OCI-LY7 (cell line): Measurements from ENCODE around the gene ERC1. TPM values are rescaled to one million over a fixed set of nuclear protein-coding genes. Genes with fewer than 3 reads are reported as not detected.

Experiments
- BruUV-seq: library from RNA; stranded (reverse); fragments of 400-500 nt; replicated peaks from 2 replicates; lab custom pipeline; 2021; lab: Mats Ljungman, UMichigan
- CTCF ChIA-PET: fragments of 300-600 bp; sonication (Branson Sonifier 250); formaldehyde crosslinking; loops from one replicate; lab custom pipeline; 2022; ENCODE audit warnings: antibody characterized with exemption; ENCODE audit not compliant: unreplicated experiment; lab: Charles Lee
- POLR2A ChIA-PET: fragments of 300-600 bp; sonication (Branson Sonifier 250); formaldehyde crosslinking; loops from one replicate; lab custom pipeline; 2022; ENCODE audit warnings: antibody characterized with exemption; lab: Charles Lee
- DNase-seq: peaks from one replicate; pipeline ENCODE4 v3.0.0-alpha.2; 2015; ENCODE audit warnings: low spot score
- H2AFZ ChIP-seq: fragments of 200-600 bp; sonication (generic), shearing (Covaris generic); 2 replicates; pipeline ENCODE4 v1.6.1; 2014; ENCODE audit warnings: mild to moderate bottlenecking, antibody characterized with exemption, low read length, moderate library complexity
- H3K27ac ChIP-seq: fragments of 200-600 bp; sonication (generic); 2 replicates; pipeline ENCODE4 v1.5.1; 2014; ENCODE audit warnings: mixed run types, low read depth, mild to moderate bottlenecking, moderate library complexity, low read length, inconsistent platforms; ENCODE audit not compliant: poor library complexity, severe bottlenecking
- H3K36me3 ChIP-seq: fragments of 200-600 bp; sonication (generic); 2 replicates; pipeline ENCODE4 v1.6.1; 2014; ENCODE audit warnings: mild to moderate bottlenecking, antibody characterized with exemption, low read length, moderate library complexity, mixed read lengths; ENCODE audit not compliant: insufficient read depth
- H3K4me1 ChIP-seq: fragments of 200-600 bp; sonication (generic); 2 replicates; pipeline ENCODE4 v1.5.1; 2014; ENCODE audit warnings: mild to moderate bottlenecking, low read length; ENCODE audit not compliant: insufficient read depth, poor library complexity, severe bottlenecking
- H3K4me2 ChIP-seq: fragments of 200-600 bp; sonication (generic); 2 replicates; pipeline ENCODE4 v1.6.1; 2014; ENCODE audit warnings: mild to moderate bottlenecking, low read length
- H3K4me3 ChIP-seq: fragments of 200-600 bp; sonication (generic); 2 replicates; pipeline ENCODE4 v1.5.1; 2014; ENCODE audit warnings: mild to moderate bottlenecking, low read depth, low read length; ENCODE audit not compliant: poor library complexity, severe bottlenecking
- H3K79me2 ChIP-seq: fragments of 200-600 bp; sonication (generic); 2 replicates; pipeline ENCODE4 v1.6.1; 2016; ENCODE audit warnings: low read depth, mild to moderate bottlenecking, low read length, moderate library complexity, mixed read lengths; ENCODE audit not compliant: insufficient read depth
- H3K9me2 ChIP-seq: fragments of 200-600 bp; sonication (generic); 2 replicates; pipeline ENCODE4 v1.6.1; 2016; ENCODE audit warnings: mild to moderate bottlenecking, low read length, mixed read lengths; ENCODE audit not compliant: insufficient read depth
- H3K9me3 ChIP-seq: fragments of 200-600 bp; sonication (generic); 2 replicates; pipeline ENCODE4 v1.6.1; 2014; ENCODE audit warnings: mild to moderate bottlenecking, mixed run types, low read length, mixed read lengths
- H4K20me1 ChIP-seq: fragments of 200-600 bp; sonication (generic); 2 replicates; pipeline ENCODE4 v1.6.1; 2014; ENCODE audit warnings: mild to moderate bottlenecking, antibody characterized with exemption, low read length, moderate library complexity, mixed read lengths; ENCODE audit not compliant: insufficient read depth
- EZH2phosphoT487 ChIP-seq: fragments of 200-600 bp; sonication (generic); IDR thresholded peaks from 2 replicates; pipeline ENCODE4 v1.6.1; 2018; ENCODE audit warnings: low read depth, borderline replicate concordance, mild to moderate bottlenecking, mixed run types, antibody characterized with exemption, low read length, moderate library complexity, mixed read lengths
- intact Hi-C: fragments of 100-400 bp; cut with micrococcal nuclease; formaldehyde crosslinking; loops from one replicate; pipeline ENCODE4 v1.10.0; 2022; ENCODE audit not compliant: unreplicated experiment
- total RNA-seq, 2 experiments: library from RNA; depleted of rRNA in 1 of 2; stranded (reverse); fragments of >200 nt in 1 of 2; shearing (Covaris generic) in 1 of 2; gene quantifications; 2 replicates each; pipeline ENCODE4 v1.2.3, GENCODE V29; 2014 to 2022
- TF ChIP-seq, protein P1 (sequence below): fragments of 200-600 bp; sonication (generic); conservative IDR thresholded peaks from 2 replicates; pipeline ENCODE4 v1.5.1; 2014; ENCODE audit warnings: mild to moderate bottlenecking, antibody characterized with exemption, low read length, moderate library complexity, mixed read lengths

Gene ERC1
- total RNA-seq, 2 experiments from 2014 or later = 26.9 to 86.9 TPM

- no peaks in the 10 kb centered on the region for H3K79me2 ChIP-seq
- TF ChIP-seq EZH2phosphoT487 = no peak
- TF ChIP-seq, protein P1, sequence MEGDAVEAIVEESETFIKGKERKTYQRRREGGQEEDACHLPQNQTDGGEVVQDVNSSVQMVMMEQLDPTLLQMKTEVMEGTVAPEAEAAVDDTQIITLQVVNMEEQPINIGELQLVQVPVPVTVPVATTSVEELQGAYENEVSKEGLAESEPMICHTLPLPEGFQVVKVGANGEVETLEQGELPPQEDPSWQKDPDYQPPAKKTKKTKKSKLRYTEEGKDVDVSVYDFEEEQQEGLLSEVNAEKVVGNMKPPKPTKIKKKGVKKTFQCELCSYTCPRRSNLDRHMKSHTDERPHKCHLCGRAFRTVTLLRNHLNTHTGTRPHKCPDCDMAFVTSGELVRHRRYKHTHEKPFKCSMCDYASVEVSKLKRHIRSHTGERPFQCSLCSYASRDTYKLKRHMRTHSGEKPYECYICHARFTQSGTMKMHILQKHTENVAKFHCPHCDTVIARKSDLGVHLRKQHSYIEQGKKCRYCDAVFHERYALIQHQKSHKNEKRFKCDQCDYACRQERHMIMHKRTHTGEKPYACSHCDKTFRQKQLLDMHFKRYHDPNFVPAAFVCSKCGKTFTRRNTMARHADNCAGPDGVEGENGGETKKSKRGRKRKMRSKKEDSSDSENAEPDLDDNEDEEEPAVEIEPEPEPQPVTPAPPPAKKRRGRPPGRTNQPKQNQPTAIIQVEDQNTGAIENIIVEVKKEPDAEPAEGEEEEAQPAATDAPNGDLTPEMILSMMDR = no peak
- peaks cover 12% of the 10 kb centered on the region; the same call in 1 of the 2 replicates for H3K36me3 ChIP-seq
- H4K20me1 ChIP-seq = no peaks in the 10 kb centered on the region
- peak overlapping the region; percentile 58 for H3K4me2 ChIP-seq
- ChIA-PET POLR2A (interaction anchor here (0.7 to 4.7 kb wide), 5 partner anchors 8 to 60 kb away, joined by 3 to 19 read pairs (median 3); no protein-coding TSS in a partner anchor), CTCF (no interaction called here)
- peak overlapping the region; percentile 63 for H3K27ac ChIP-seq
- BruUV-seq = no TSS peak
- intact Hi-C loops = no loop called here
- no peak for DNase-seq
- peak overlapping the region; percentile 10; the same call in 1 of the 2 replicates for H2AFZ ChIP-seq
- no peaks in the 10 kb centered on the region for H3K9me3 ChIP-seq
- H3K4me3 ChIP-seq = peak overlapping the region; percentile 30
- peaks cover 75% of the 10 kb centered on the region for H3K4me1 ChIP-seq
- H3K9me2 ChIP-seq = no peaks in the 10 kb centered on the region
Measured at GRCh38 chr12:1307796-1308195, 316.8 kb downstream of the ERC1 start.

GRCh38 chr12:1309613-1310012, 318.6 kb downstream of the ERC1 start:
- H3K79me2 ChIP-seq = no peaks in the 10 kb centered on the region
- H3K4me1 ChIP-seq = peaks cover 83% of the 10 kb centered on the region
- POLR2A ChIA-PET = interaction anchor here (4.7 kb wide), 1 partner anchor 9 kb away, joined by 19 read pairs; no protein-coding TSS in a partner anchor
- H3K27ac ChIP-seq = peak overlapping the region; percentile 58
- peaks cover 7% of the 10 kb centered on the region; the same call in 1 of the 2 replicates for H3K9me3 ChIP-seq
- CTCF ChIA-PET = no interaction called here
- TF ChIP-seq, protein P1 = no peak
- no peak for TF ChIP-seq EZH2phosphoT487
- H2AFZ ChIP-seq = peak overlapping the region; percentile 50; the same call in 1 of the 2 replicates
- H3K9me2 ChIP-seq = no peaks in the 10 kb centered on the region
- no TSS peak for BruUV-seq
- H4K20me1 ChIP-seq = no peaks in the 10 kb centered on the region
- H3K4me2 ChIP-seq = peak overlapping the region; percentile 54
- intact Hi-C loops = no loop called here
- peak overlapping the region; percentile 9 for H3K4me3 ChIP-seq
- H3K36me3 ChIP-seq = peaks cover 29% of the 10 kb centered on the region
- DNase-seq = peak; percentile 69

- peak overlapping the region; percentile 24 for H3K4me2 ChIP-seq
- no peaks in the 10 kb centered on the region for H3K79me2 ChIP-seq
- intact Hi-C loops = no loop called here
- peak; percentile 71 for DNase-seq
- no peaks in the 10 kb centered on the region for H3K9me2 ChIP-seq
- TF ChIP-seq, protein P1 = no peak
- TF ChIP-seq EZH2phosphoT487 = no peak
- peaks cover 84% of the 10 kb centered on the region for H3K4me1 ChIP-seq
- no TSS peak for BruUV-seq
- H3K9me3 ChIP-seq = peaks cover 18% of the 10 kb centered on the region; the same call in 1 of the 2 replicates
- ChIA-PET CTCF (no interaction called here), POLR2A (interaction anchor here (0.8 kb wide), 1 partner anchor 9 kb away, joined by 3 read pairs; no protein-coding TSS in a partner anchor)
- H3K4me3 ChIP-seq = no peak overlapping the region
- no peaks in the 10 kb centered on the region for H4K20me1 ChIP-seq
- H3K27ac ChIP-seq = peak overlapping the region; percentile 58
- peaks cover 39% of the 10 kb centered on the region for H3K36me3 ChIP-seq
- no peak overlapping the region for H2AFZ ChIP-seq
Measured at GRCh38 chr12:1310653-1311052, 319.6 kb downstream of the ERC1 start.
